ENCODE measurements around the gene TNFRSF18.

The TNFRSF18 gene

DNA sequence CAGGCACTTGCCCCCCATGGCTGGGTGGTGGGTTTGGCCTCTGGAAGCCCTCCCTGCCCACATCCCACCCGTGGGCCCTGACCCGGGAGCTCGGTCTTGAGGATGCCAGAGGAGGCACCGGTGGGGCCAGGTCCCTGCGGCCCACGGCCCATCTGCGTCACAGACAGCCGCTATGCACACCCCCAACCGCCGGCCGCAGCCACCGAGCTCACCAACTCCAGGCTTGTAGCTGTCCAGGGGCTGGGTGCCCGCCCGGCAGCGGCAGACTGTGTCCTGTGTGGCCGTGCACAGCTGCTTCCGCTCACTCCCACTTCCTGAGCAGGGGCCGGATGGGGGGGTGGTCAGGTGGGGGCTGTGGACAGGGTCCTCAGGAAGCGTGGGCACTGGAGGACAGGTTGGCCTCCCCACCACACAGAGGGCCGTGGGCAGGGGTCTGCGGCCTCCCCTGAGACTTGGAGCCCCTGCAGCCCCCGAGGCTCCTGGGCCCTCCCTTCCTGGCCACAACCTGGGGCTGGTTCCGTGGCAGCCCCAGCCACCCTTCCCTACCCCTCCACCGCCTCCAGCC is 6.5 kb upstream of the TNFRSF18 start:
- peak; percentile 14 for DNase-seq
- peaks cover 8% of the 10 kb centered on the region for H3K36me3 ChIP-seq

DNA sequence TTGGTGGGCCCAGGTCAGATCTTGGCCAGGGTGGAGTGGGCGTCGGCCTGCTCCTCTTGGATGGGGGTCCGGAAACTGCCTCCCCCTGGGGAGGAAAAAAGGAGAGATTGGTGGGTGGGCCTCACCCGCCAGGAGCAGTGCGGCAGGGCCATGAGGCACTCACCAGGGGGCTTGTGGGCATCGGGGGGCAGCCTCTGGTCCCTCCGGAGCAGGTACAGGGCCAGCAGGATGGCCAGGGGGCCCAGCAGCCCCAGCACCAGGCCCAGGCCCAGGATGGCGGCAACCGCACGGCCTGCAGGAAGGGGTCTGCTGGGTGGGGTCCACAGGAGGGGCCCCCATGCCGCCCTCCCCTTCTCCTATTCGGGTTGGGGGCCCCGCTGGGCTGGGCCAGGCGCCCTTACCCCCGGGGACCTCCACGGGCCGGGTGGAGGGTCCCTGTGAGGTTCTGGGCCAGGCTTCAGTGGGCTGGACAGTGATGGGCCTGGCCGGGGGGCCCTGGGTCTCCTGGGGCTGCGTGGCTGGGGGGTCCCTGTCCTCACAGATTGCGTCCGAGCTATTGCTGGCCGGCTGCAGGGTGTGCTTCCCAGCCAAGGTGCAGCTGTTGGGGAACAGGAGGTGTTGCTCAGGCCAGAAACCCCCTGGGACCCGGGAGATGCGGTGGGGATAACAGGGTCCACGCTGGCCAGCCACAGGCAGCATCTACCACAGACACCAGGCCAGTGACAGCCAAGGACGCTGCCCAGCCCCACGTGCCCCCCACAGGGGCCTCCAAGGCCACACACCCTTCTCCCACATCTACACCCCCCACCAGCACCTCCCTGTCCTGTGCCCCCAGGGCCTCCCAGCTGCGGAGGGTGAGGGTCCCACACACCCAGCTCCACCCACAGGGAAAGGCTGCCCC is 5.4 kb upstream of the TNFRSF18 start:
- Histone ChIP-seq H3K4me1 (no peaks in the 10 kb centered on the region), H3K27me3 (peaks cover 7% of the 10 kb centered on the region), H3K36me3 (peaks cover 3% of the 10 kb centered on the region; the same call in 1 of the 2 replicates), H3K9me3 (no peaks in the 10 kb centered on the region), H3K4me3 (ENCODE audit: low read depth, low read length) (no peak overlapping the region)
- peak; percentile 32 for DNase-seq
- TF ChIP-seq, protein P1, sequence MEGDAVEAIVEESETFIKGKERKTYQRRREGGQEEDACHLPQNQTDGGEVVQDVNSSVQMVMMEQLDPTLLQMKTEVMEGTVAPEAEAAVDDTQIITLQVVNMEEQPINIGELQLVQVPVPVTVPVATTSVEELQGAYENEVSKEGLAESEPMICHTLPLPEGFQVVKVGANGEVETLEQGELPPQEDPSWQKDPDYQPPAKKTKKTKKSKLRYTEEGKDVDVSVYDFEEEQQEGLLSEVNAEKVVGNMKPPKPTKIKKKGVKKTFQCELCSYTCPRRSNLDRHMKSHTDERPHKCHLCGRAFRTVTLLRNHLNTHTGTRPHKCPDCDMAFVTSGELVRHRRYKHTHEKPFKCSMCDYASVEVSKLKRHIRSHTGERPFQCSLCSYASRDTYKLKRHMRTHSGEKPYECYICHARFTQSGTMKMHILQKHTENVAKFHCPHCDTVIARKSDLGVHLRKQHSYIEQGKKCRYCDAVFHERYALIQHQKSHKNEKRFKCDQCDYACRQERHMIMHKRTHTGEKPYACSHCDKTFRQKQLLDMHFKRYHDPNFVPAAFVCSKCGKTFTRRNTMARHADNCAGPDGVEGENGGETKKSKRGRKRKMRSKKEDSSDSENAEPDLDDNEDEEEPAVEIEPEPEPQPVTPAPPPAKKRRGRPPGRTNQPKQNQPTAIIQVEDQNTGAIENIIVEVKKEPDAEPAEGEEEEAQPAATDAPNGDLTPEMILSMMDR (IDR thresholded peaks at IDR 0.05; ENCODE audit: low read depth, low read length) = no peak

More for the DNA sequence above, 6.5 kb upstream of the TNFRSF18 start:
- Histone ChIP-seq H3K27me3 (no peaks in the 10 kb centered on the region), H3K9me3 (no peaks in the 10 kb centered on the region), H3K4me1 (no peaks in the 10 kb centered on the region), H3K4me3 (ENCODE audit: low read depth, low read length) (no peak overlapping the region)
- TF ChIP-seq, protein P1 (IDR thresholded peaks at IDR 0.05; ENCODE audit: low read depth, low read length) = no peak

DNA sequence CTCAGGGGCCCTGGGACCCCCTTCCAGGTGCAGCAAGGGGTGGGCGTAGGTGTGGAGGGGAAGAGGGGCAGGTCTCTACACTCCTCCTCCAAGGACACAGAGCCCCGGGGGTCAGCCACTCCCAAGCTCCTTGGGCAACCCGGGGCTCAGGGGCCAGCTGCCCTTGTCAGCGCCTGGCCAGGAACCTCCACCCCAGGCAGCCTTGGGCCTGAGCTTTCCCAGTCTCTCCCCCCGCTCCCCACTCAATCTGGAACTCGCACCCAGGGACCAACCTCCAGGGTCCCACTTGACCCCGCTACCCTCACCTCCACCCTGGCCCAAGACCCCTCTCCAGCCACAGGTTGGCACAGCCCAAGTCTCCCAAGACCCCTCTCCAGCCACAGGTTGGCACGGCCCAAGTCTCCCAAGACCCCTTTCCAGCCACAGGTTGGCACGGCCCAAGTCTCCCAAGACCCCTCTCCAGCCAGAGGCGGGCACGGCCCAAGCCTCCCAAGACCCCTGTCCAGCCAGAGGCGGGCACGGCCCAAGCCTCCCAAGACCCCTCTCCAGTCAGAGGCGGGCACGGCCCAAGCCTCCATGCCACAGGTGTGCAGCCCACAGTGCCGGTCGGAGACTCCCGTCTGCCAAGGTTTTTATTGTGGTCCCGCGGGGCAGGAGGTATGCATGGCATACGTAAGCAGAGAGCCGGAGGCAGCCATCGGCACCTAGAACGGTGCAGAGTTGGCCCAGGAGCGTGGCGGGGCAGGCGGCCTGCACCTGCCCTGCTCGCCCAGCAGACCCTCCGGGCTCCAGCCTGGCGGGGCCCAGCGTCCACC is 4.5 kb upstream of the TNFRSF18 start:
- H3K9me3 ChIP-seq = no peaks in the 10 kb centered on the region
- TF ChIP-seq, protein P1 (IDR thresholded peaks at IDR 0.05; ENCODE audit: low read depth, low read length) = no peak
- H3K36me3 ChIP-seq = peaks cover under 1% of the 10 kb centered on the region; the same call in 1 of the 2 replicates
- H3K4me3 ChIP-seq (ENCODE audit: low read depth, low read length) = no peak overlapping the region
- no peaks in the 10 kb centered on the region for H3K4me1 ChIP-seq
- peaks cover 14% of the 10 kb centered on the region for H3K27me3 ChIP-seq
- DNase-seq = peak; percentile 11

- Histone ChIP-seq H3K27me3 (peaks cover 20% of the 10 kb centered on the region), H3K4me1 (no peaks in the 10 kb centered on the region), H3K4me3 (ENCODE audit: low read depth, low read length) (no peak overlapping the region), H3K36me3 (no peaks in the 10 kb centered on the region), H3K9me3 (no peaks in the 10 kb centered on the region)
- peak; percentile 13 for DNase-seq
- TF ChIP-seq, protein P1 (IDR thresholded peaks at IDR 0.05; ENCODE audit: low read depth, low read length) = no peak
Observed at GRCh38 chr1:1208713-1209433, 2.5 kb upstream of the TNFRSF18 start.

GRCh38 chr1:1207571-1207892 is 1.1 kb upstream of the TNFRSF18 start:
- Histone ChIP-seq H3K9me3 (no peaks in the 10 kb centered on the region), H3K36me3 (no peaks in the 10 kb centered on the region), H3K4me1 (no peaks in the 10 kb centered on the region), H3K27me3 (peaks cover 20% of the 10 kb centered on the region), H3K4me3 (ENCODE audit: low read depth, low read length) (no peak overlapping the region)
- TF ChIP-seq, protein P1 (IDR thresholded peaks at IDR 0.05; ENCODE audit: low read depth, low read length) = no peak
- DNase-seq = no peak
